PC-3 (cell line): ENCODE results near the gene PRKAR1A. TPM values are rescaled to one million over a fixed set of nuclear protein-coding genes. Genes with fewer than 3 reads are reported as not detected.

ENCODE experiments used
- ATAC-seq: fragments of 200-7000 bp; cut with Tn5 transposase; 2 replicates; pipeline ENCODE4 v1.9.1; 2020; ENCODE audit warnings: mild to moderate bottlenecking, moderate library complexity
- BruUV-seq: library from RNA; stranded (reverse); fragments of 400-500 nt; replicated peaks from 2 replicates; lab custom pipeline; 2021; lab: Mats Ljungman, UMichigan
- CTCF ChIA-PET: fragments of 300-600 bp; sonication (Branson Sonifier 250); formaldehyde crosslinking; loops from one replicate; lab custom pipeline; 2022; ENCODE audit warnings: antibody characterized with exemption; lab: Charles Lee
- POLR2A ChIA-PET: fragments of 300-600 bp; sonication (Branson Sonifier 250); formaldehyde crosslinking; loops from one replicate; lab custom pipeline; 2022; ENCODE audit warnings: antibody characterized with exemption; ENCODE audit not compliant: unreplicated experiment; lab: Charles Lee
- DNase-seq: peaks from one replicate; pipeline ENCODE4 v3.0.0-alpha.2; 2015
- H2AFZ ChIP-seq: fragments of 300-600 bp; sonication (generic); 2 replicates; pipeline ENCODE4 v1.6.0; 2016; ENCODE audit warnings: antibody characterized with exemption, low read length
- H3F3A ChIP-seq: fragments of 300-600 bp; sonication (generic); one replicate; pipeline ENCODE4 v1.6.0; 2017; ENCODE audit warnings: antibody characterized with exemption, low read length, control low read depth, mild to moderate bottlenecking; ENCODE audit not compliant: unreplicated experiment
- H3K27ac ChIP-seq: fragments of 300-600 bp; sonication (generic); 2 replicates; pipeline ENCODE4 v1.5.1; 2016; ENCODE audit warnings: mild to moderate bottlenecking, low read length
- H3K27me3 ChIP-seq: fragments of 300-600 bp; sonication (generic); 2 replicates; pipeline ENCODE4 v1.6.1; 2016; ENCODE audit warnings: low read length, mixed read lengths
- H3K36me3 ChIP-seq: fragments of 300-600 bp; sonication (generic); 2 replicates; pipeline ENCODE4 v1.6.1; 2016; ENCODE audit warnings: low read depth, mixed run types, low read length, mixed read lengths
- H3K4me1 ChIP-seq: fragments of 300-600 bp; sonication (generic); 2 replicates; pipeline ENCODE4 v1.5.1; 2016; ENCODE audit warnings: low read length; ENCODE audit not compliant: insufficient read depth
- H3K4me2 ChIP-seq: fragments of 300-600 bp; sonication (generic); 2 replicates; pipeline ENCODE4 v1.6.0; 2016; ENCODE audit warnings: low read length
- H3K4me3 ChIP-seq: fragments of 300-600 bp; sonication (generic); 2 replicates; pipeline ENCODE4 v1.5.1; 2016; ENCODE audit warnings: mild to moderate bottlenecking, low read length, mixed read lengths
- H3K79me2 ChIP-seq: fragments of 300-600 bp; sonication (generic); 2 replicates; pipeline ENCODE4 v1.6.1; 2017; ENCODE audit warnings: low read length, mixed read lengths
- H3K9ac ChIP-seq: fragments of 300-600 bp; sonication (generic); 2 replicates; pipeline ENCODE4 v1.6.0; 2016; ENCODE audit warnings: mild to moderate bottlenecking, low read length
- H3K9me2 ChIP-seq: fragments of 300-600 bp; sonication (generic); replicated peaks from 2 replicates; pipeline ENCODE4 v1.6.1; 2016; ENCODE audit warnings: mixed run types, low read length, mixed read lengths
- H3K9me3 ChIP-seq: fragments of 300-600 bp; sonication (generic); 2 replicates; pipeline ENCODE4 v1.6.1; 2016; ENCODE audit warnings: low read length, mixed read lengths
- H4K20me1 ChIP-seq: fragments of 300-600 bp; sonication (generic); 2 replicates; pipeline ENCODE4 v1.6.1; 2016; ENCODE audit warnings: low read length, mixed read lengths
- EZH2 ChIP-seq: fragments of 300-600 bp; sonication (generic); IDR thresholded peaks from one replicate; pipeline ENCODE4 v1.6.1; 2017; ENCODE audit warnings: antibody characterized with exemption, mild to moderate bottlenecking, low read length; ENCODE audit not compliant: unreplicated experiment
- EZH2phosphoT487 ChIP-seq: fragments of 300-600 bp; sonication (generic); IDR thresholded peaks from 2 replicates; pipeline ENCODE4 v1.6.1; 2018; ENCODE audit warnings: mild to moderate bottlenecking, antibody characterized with exemption, low read length, borderline replicate concordance
- intact Hi-C: fragments of 100-400 bp; cut with micrococcal nuclease; formaldehyde crosslinking; loops from 2 replicates; pipeline ENCODE4 v1.9.0; 2023
- total RNA-seq: library from RNA; depleted of rRNA; stranded (reverse); fragments of >200 nt; gene quantifications from 2 replicates; pipeline ENCODE4 v1.2.3, GENCODE V29; 2014
- TF ChIP-seq, protein P1 (sequence below): fragments of 300-600 bp; sonication (generic); conservative IDR thresholded peaks from 2 replicates; pipeline ENCODE4 v1.5.1; 2017; ENCODE audit warnings: antibody characterized with exemption, low read depth, mild to moderate bottlenecking, low read length

Gene PRKAR1A
- total RNA-seq, 1 experiment from 2014 or later = 214 TPM

DNA sequence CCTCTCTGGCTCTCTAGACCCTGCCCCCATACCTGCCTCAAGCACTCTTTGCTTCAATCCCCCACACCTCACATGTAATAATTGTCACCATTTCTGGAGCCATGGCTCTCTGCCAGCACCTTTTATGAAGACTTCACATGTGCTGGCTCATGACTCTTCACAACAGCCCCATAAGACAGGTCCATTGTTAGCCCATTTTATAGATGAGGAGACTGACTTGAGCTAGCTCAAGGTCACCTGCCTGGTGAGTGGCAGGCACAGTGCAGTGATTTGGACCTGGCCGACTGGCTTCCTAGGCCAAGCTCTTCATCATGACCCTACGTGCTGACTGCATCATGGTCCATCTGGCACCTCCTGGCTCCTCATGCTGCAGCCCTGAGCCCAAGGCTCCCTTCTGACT, 63.9 kb downstream of the PRKAR1A start:
- no peaks in the 10 kb centered on the region for H3K79me2 ChIP-seq
- TF ChIP-seq EZH2 (no peak), EZH2phosphoT487 (no peak)
- TF ChIP-seq, protein P1, sequence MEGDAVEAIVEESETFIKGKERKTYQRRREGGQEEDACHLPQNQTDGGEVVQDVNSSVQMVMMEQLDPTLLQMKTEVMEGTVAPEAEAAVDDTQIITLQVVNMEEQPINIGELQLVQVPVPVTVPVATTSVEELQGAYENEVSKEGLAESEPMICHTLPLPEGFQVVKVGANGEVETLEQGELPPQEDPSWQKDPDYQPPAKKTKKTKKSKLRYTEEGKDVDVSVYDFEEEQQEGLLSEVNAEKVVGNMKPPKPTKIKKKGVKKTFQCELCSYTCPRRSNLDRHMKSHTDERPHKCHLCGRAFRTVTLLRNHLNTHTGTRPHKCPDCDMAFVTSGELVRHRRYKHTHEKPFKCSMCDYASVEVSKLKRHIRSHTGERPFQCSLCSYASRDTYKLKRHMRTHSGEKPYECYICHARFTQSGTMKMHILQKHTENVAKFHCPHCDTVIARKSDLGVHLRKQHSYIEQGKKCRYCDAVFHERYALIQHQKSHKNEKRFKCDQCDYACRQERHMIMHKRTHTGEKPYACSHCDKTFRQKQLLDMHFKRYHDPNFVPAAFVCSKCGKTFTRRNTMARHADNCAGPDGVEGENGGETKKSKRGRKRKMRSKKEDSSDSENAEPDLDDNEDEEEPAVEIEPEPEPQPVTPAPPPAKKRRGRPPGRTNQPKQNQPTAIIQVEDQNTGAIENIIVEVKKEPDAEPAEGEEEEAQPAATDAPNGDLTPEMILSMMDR = no peak
- H3K4me3 ChIP-seq = no peak overlapping the region
- no TSS peak for BruUV-seq
- H3K27ac ChIP-seq = no peak overlapping the region
- no peak for ATAC-seq
- H4K20me1 ChIP-seq = no peaks in the 10 kb centered on the region
- no peaks in the 10 kb centered on the region; the same call in 1 of the 2 replicates for H3K9me2 ChIP-seq
- H3F3A ChIP-seq = no peaks in the 10 kb centered on the region
- no peak for DNase-seq
- POLR2A ChIA-PET = no interaction called here
- no peaks in the 10 kb centered on the region for H3K9me3 ChIP-seq
- H2AFZ ChIP-seq = no peak overlapping the region
- no peaks in the 10 kb centered on the region for H3K36me3 ChIP-seq
- intact Hi-C loops = no loop called here
- no peaks in the 10 kb centered on the region for H3K27me3 ChIP-seq
- H3K4me2 ChIP-seq = no peak overlapping the region
- no peak overlapping the region for H3K9ac ChIP-seq
- no peaks in the 10 kb centered on the region for H3K4me1 ChIP-seq
- CTCF ChIA-PET = no interaction called here

DNA sequence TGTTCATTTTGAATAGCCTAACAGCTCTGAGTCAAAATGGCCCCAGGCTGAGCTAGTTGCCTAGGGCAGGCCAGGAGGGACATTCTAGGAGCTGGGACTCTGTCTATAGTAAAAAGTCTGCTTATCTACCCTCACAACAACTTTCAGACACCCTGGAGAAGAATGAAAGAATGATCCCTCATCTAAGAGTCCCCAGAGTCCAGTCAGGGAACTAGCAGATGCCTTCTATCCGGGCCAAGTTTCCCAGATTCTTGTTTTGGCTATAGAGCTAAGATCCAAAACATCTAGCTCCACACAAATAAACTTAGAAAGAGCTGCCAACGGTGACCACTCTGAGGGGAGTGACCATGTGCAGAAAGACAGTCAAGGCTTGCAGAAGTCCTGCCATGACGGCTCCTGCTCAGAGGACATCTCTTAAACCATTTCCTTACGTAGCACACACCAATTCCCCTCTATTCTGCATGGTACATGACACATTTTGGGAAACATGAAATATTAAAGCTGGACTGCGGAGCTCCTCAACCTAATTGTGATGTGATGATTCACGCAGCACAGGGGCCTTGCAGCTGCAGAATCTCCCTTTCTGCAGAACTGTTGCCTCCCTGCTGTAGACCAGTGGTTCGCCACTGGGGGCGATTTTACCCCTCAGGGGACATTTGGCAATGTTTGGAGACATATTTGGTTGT, 64.7 kb downstream of the PRKAR1A start:
- Histone ChIP-seq H3K9ac (no peak overlapping the region), H3K4me3 (no peak overlapping the region), H3K27me3 (no peaks in the 10 kb centered on the region), H3K4me2 (no peak overlapping the region), H4K20me1 (no peaks in the 10 kb centered on the region), H2AFZ (no peak overlapping the region), H3K36me3 (no peaks in the 10 kb centered on the region), H3K9me3 (no peaks in the 10 kb centered on the region), H3K9me2 (no peaks in the 10 kb centered on the region; the same call in 1 of the 2 replicates), H3K79me2 (no peaks in the 10 kb centered on the region), H3F3A (no peaks in the 10 kb centered on the region), H3K27ac (no peak overlapping the region), H3K4me1 (no peaks in the 10 kb centered on the region)
- no TSS peak for BruUV-seq
- no peak for TF ChIP-seq EZH2
- TF ChIP-seq, protein P1 = no peak
- TF ChIP-seq EZH2phosphoT487 = no peak
- CTCF ChIA-PET = interaction anchor here (0.6 kb wide), 1 partner anchor 52 kb away, joined by 3 read pairs; no protein-coding TSS in a partner anchor
- ATAC-seq (no peak), DNase-seq (no peak)
- intact Hi-C loops = no loop called here
- POLR2A ChIA-PET = no interaction called here

DNA sequence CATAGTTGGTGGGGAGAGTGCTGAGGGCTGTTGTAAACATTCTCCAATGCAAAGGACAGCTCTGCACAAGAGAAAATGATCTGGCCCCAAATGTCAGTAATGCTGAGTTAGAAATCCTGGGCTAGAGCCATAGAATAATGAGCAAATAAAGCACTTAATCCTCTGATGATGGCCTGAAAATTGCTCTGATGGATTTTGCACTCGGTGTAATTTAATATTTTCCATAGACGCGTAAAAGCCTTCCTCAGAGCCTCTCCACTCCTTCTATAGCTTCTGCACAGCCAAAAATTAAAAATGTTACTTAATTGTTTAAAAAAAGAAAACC, 65.2 kb downstream of the PRKAR1A start:
- H3K4me3 ChIP-seq = no peak overlapping the region
- BruUV-seq = no TSS peak
- DNase-seq (no peak), ATAC-seq (no peak)
- ChIA-PET POLR2A (no interaction called here), CTCF (no interaction called here)
- no peaks in the 10 kb centered on the region for H3K36me3 ChIP-seq
- H4K20me1 ChIP-seq = no peaks in the 10 kb centered on the region
- no peak for TF ChIP-seq EZH2
- H3K4me1 ChIP-seq = no peaks in the 10 kb centered on the region
- intact Hi-C loops = no loop called here
- H3K4me2 ChIP-seq = no peak overlapping the region
- no peaks in the 10 kb centered on the region for H3K79me2 ChIP-seq
- H3K9ac ChIP-seq = no peak overlapping the region
- no peaks in the 10 kb centered on the region; the same call in 1 of the 2 replicates for H3K9me2 ChIP-seq
- no peaks in the 10 kb centered on the region for H3K9me3 ChIP-seq
- no peaks in the 10 kb centered on the region for H3F3A ChIP-seq
- no peaks in the 10 kb centered on the region for H3K27me3 ChIP-seq
- H3K27ac ChIP-seq = no peak overlapping the region
- H2AFZ ChIP-seq = no peak overlapping the region
